HG02840 (cell line): ENCODE data around the gene ZNF488.

Source experiments
- ATAC-seq: cut with Tn5 transposase; IDR thresholded peaks from one replicate; pipeline ENCODE4 v1.9.1; 2021; ENCODE audit warnings: mild to moderate bottlenecking, moderate library complexity, moderate number of reproducible peaks; ENCODE audit not compliant: unreplicated experiment, low FRiP score

The ZNF488 gene

DNA sequence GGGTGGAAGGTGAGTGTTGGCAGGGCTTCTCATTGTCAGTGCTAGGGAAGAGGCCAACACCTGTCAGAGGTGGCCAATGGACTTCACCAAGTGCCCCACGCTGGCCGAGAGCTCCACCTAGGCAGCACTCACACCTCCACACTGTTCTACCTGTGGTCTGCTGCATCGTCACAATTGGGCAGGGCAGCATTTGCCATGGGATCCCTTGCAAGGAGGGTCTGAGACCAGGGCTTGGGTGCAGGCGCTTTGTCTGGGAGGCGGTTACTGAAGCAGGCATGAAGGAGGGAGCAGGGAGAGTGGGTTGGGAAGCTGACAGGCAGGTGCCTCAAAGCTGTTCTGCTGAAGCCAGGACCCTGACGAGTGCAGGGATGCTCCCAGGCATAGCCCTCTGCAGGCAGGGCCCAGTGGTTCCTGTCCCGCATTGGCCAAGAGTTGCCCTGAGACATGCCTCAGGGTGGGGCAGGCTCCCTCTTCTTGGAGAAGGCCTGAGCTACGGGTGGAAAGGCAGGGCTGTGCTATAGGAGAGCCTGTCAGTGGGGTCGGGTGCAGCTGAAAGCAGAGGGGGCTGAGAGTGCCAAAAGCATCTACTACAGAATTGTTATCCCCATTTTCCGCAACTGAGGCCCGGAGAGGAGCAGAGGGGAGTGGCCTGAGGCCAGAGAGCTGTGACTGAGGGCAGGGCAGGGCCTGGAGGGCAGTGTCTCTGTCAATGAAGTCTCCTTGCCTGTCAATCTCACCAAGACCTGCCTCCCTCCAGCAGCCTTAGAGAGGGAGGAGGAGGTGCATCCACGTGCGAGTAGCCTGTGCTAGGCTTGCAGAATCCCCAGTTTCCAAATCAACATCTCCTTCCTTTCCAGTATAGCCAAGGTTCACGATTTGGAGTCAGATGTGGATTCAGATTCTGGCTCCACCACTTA, 31.9 kb downstream of the ZNF488 start:
- no peak for ATAC-seq

DNA sequence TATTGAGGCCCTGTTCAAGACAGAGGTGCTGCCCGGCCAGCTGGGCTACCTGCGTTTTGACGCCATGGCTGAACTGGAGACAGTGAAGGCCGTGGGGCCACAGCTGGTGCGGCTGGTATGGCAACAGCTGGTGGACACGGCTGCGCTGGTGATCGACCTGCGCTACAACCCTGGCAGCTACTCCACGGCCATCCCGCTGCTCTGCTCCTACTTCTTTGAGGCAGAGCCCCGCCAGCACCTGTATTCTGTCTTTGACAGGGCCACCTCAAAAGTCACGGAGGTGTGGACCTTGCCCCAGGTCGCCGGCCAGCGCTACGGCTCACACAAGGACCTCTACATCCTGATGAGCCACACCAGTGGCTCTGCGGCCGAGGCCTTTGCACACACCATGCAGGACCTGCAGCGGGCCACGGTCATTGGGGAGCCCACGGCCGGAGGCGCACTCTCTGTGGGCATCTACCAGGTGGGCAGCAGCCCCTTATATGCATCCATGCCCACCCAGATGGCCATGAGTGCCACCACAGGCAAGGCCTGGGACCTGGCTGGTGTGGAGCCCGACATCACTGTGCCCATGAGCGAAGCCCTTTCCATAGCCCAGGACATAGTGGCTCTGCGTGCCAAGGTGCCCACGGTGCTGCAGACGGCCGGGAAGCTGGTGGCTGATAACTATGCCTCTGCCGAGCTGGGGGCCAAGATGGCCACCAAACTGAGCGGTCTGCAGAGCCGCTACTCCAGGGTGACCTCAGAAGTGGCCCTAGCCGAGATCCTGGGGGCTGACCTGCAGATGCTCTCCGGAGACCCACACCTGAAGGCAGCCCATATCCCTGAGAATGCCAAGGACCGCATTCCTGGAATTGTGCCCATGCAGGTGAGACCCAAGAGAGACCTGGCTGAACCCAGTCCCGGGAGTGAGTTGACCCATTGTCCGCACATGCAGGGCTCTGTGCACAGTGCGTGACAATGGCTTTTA, 33.1 kb downstream of the ZNF488 start:
- ATAC-seq = no peak

DNA sequence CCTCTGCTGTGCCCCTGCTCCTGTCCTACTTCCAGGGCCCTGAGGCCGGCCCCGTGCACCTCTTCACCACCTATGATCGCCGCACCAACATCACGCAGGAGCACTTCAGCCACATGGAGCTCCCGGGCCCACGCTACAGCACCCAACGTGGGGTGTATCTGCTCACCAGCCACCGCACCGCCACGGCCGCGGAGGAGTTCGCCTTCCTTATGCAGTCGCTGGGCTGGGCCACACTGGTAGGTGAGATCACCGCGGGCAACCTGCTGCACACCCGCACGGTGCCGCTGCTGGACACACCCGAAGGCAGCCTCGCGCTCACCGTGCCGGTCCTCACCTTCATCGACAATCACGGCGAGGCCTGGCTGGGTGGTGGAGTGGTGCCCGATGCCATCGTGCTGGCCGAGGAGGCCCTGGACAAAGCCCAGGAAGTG, 34.1 kb downstream of the ZNF488 start:
- ATAC-seq = no peak

DNA sequence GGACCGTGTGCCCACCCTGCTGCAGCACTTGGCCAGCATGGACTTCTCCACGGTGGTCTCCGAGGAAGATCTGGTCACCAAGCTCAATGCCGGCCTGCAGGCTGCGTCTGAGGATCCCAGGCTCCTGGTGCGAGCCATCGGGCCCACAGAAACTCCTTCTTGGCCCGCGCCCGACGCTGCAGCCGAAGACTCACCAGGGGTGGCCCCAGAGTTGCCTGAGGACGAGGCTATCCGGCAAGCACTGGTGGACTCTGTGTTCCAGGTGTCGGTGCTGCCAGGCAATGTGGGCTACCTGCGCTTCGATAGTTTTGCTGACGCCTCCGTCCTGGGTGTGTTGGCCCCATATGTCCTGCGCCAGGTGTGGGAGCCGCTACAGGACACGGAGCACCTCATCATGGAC, 34.6 kb downstream of the ZNF488 start:
- ATAC-seq = no peak

DNA sequence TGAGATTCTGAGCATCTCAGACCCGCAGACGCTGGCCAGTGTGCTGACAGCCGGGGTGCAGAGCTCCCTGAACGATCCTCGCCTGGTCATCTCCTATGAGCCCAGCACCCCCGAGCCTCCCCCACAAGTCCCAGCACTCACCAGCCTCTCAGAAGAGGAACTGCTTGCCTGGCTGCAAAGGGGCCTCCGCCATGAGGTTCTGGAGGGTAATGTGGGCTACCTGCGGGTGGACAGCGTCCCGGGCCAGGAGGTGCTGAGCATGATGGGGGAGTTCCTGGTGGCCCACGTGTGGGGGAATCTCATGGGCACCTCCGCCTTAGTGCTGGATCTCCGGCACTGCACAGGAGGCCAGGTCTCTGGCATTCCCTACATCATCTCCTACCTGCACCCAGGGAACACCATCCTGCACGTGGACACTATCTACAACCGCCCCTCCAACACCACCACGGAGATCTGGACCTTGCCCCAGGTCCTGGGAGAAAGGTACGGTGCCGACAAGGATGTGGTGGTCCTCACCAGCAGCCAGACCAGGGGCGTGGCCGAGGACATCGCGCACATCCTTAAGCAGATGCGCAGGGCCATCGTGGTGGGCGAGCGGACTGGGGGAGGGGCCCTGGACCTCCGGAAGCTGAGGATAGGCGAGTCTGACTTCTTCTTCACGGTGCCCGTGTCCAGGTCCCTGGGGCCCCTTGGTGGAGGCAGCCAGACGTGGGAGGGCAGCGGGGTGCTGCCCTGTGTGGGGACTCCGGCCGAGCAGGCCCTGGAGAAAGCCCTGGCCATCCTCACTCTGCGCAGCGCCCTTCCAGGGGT, 35.2 kb downstream of the ZNF488 start:
- no peak for ATAC-seq

DNA sequence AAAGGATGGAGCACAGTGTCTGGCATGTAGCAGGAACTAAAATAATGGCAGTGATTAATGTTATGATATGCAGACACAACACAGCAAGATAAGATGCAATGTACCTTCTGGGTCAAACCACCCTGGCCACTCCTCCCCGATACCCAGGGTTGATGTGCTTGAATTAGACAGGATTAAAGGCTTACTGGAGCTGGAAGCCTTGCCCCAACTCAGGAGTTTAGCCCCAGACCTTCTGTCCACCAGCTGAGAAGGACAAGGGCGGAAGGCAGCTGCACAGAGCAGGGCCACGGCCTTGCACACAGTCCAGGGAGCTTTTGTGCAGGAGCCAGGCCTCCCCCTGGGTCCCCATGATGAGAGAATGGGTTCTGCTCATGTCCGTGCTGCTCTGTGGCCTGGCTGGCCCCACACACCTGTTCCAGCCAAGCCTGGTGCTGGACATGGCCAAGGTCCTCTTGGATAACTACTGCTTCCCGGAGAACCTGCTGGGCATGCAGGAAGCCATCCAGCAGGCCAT, 35.9 kb downstream of the ZNF488 start, which contains the start of gene RBP3:
TSS of gene RBP3 (plus strand) at position 226 of the 514 bp plus-strand sequence. CDS start at position 348, 122 bp downstream.
- ATAC-seq = no peak

DNA sequence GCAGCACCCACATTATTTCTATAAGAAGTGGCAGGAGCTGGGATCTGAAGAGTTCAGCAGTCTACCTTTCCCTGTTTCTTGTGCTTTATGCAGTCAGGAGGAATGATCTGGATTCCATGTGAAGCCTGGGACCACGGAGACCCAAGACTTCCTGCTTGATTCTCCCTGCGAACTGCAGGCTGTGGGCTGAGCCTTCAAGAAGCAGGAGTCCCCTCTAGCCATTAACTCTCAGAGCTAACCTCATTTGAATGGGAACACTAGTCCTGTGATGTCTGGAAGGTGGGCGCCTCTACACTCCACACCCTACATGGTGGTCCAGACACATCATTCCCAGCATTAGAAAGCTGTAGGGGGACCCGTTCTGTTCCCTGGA, 36.8 kb downstream of the ZNF488 start:
- ATAC-seq = no peak

DNA sequence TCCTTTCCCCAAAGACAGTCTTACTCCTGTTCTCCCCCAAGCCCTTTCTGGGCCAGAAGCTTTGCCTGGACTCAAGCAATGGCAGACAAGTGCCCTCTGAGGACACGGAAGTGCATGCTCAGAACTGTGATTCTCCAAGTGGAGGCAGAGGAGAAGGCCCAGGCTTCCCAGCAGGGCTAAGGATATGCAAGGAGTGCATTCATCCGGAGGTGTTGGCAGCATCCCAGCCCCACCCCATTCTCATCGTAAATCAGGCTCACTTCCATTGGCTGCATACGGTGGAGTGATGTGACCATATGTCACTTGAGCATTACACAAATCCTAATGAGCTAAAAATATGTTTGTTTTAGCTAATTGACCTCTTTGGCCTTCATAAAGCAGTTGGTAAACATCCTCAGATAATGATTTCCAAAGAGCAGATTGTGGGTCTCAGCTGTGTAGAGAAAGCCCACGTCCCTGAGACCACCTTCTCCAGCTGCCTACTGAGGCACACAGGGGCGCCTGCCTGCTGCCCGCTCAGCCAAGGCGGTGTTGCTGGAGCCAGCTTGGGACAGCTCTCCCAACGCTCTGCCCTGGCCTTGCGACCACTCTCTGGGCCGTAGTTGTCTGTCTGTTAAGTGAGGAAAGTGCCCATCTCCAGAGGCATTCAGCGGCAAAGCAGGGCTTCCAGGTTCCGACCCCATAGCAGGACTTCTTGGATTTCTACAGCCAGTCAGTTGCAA, 37.4 kb downstream of the ZNF488 start:
- ATAC-seq = no peak

DNA sequence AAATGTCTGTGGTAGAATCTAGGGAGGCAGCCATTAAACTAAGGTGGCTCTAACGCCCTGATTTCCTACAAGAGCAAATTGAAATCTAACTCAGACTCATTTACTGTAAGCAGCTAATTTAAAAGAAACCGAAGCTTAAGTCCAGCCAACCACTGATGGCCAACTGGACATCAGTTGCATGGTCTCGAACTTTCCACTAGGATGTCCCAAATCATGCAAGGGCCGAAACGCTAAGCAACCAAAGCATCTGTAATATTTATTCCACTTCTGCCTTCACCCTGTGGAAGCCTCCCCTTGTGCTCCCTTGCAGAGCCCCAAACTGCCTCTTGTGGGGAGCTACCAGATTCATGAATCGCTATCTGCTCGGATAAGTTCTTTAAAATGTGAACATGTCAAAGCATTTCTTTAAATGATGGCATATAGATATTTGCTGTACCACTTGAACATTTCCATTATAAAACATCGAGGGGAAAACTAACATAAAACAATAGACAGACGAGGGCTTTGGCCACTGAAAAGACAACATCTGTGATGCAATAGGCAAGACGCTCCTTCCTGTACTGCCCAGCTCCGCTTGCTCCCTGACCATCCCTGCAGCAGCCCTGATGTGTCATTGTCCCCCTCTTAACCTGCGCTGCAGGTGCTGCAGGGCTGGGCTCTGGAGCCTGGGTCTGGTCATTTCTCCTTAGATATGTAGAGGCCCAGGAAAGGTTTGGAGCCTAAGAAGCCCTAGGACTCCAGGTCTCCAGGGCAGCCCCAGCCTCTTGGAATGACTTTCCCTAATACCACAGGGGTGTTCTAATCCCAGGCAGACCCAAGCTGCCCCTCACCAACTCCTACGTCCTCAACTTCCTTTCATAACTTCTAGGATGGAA, 38.9 kb downstream of the ZNF488 start:
- no peak for ATAC-seq

DNA sequence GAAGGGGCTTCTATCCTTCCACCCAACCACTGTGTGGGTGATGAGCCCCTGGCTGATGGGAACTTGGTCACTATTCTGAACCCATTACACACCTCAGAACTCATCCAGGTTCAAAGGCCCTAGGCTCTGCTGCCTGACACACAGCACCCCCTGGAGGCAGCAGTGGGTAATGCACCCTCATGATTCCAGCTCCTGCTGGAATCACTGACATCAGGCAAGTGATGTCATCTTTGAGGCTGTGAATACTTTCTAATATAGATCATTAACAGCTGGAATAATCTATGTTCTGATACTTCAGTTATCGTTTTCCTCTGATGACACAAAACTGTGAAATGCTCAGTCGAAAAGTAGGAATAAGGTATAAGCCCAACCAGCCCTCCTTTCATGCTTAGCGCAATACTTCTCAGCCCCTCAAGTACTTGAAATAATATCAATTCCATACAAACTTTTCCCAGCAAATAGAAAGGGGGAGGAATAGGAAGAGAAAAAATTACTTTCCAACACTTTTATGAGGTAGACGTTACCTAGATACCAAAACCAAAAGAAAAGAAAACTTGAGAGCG, 43.4 kb downstream of the ZNF488 start:
- ATAC-seq = no peak

DNA sequence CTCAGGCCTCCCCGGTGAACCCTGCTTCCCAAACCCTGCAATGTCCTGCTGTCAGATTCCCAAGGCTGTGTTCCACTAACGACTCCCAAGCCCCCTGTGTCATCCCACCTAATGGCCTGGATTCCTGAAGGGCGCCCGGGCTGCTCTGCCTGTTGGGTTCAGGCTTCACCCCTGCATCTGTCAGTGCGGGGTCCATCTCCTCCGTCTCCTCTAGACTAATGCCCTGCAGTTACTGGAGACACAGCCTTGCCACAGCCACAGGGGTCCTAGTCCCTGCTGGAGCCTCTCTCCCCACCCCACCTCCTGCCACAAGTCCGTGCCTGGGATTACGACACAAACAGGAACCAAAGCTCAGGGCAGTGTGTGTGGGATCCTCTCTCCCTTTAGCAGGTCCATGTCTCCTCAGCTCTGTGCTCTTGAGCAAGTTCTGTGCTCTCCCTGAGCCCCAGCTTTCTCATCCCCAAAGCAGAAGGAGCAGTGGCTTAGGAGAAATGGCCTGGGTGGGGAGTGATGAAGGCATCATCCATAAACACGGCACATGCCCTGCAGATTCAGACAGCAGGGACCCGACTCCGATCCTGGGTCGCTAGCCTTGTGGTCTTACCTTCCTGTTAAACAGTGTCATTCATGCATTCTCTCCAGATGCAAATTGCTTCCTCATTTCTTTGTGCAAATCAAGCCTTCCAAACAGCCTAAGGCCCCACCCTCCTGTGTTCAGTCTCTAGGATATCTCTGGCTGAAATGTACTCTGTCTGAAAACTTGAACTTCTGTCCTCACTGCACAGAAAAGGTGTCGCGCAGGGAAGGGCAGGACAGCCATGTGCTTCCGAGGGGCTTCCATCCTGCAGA, 44.1 kb downstream of the ZNF488 start:
- ATAC-seq = no peak

DNA sequence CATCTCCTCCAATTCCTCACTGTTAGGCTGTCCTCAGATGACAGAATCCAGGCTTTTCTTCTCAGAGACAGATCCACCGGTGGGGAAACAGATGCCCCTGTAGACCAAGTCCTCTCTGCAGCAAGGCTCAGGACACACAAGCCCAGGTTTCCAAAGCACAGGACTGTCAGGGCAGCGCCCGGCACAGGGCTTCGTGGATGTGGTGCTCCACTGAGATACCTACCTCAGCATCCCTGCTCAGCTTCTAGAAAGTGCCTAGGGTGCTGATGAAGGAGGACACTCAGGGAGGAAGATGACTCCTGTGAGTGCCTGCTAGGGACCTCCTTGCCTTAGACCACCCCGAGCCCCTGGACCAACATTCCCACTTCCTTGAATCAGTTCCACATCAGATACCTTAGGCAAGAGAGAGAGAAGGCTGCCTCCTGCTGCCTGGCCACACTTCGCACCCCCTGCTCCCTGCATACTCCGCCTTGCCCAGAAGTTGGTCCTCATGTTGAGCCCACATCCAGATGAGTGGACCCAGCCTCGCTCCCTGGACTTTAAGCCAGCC, 44.8 kb downstream of the ZNF488 start:
- no peak for ATAC-seq

DNA sequence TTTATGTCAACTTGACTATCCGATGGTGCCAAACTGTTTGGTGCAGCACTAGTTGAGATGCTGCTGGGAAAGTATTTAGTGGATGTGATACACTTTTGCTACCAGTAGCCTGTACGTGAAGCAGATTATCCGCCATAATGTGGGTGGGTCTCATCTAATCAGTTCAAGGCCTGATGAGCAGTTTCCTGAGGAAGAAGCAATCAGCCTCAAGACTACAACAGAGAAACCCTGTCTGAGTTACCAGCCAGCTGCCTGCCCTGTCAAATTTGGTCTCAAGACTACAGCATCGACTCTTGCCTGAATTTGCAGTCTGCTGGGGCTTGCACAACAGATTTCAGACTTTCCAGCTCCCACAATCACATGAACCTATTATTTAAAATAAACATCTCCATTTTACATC, 46.8 kb downstream of the ZNF488 start:
- ATAC-seq = no peak

DNA sequence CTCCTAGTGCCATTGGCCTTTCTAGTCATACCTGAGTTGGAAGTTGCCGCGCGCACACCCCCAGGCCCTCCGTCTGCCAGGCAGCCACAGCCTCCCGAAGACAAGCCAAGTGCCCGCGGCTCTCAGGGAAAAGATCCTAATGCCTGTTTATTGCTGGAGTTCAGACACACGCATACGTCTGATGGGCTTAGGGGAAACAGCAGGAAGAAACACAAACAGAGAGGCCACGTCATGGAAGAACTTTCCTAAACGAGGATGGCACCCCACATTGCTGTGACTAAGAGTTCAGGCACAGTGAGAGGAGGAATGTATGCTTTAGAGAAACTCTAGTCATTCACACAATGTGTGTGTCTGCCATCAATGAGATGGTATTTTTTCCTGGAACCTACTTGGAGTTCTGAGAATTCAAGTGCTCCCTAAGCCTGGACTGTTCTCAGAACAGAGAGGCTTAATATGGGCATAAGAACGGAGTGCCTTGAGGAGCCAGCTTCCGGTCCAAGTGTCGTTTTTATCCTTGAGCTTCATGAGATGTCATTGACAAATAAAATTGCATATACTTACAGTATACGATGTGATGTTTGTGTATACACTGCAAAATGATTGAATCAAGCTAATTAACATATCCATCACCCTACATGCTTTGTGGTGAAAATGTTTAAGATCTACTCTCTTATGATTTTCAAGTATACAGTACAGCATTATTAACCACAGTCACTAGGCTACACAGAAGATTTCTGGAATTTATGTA, 47.5 kb downstream of the ZNF488 start:
- no peak for ATAC-seq

DNA sequence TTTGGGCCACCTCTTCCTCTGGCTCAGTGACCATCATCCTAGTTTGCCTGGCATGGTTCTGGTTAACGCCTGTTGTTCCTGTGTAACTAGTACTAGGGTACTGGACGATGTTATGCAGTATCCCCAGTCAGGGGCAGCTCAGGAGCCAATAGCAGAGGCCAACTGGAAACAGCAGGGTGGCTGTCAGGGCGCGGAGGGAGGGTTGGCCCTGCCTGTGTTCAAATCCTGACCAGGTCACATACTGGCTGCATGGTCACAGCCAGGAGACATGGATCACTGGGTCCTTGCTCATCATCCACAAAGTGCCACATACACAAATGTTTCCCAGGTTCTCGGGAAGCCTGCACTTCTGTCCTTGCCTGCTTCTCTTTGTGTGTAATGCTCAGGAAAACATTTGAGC, 48.2 kb downstream of the ZNF488 start:
- ATAC-seq = no peak
